Measurements from ENCODE around the gene IRGQ.

- TF ChIP-seq, protein P1, sequence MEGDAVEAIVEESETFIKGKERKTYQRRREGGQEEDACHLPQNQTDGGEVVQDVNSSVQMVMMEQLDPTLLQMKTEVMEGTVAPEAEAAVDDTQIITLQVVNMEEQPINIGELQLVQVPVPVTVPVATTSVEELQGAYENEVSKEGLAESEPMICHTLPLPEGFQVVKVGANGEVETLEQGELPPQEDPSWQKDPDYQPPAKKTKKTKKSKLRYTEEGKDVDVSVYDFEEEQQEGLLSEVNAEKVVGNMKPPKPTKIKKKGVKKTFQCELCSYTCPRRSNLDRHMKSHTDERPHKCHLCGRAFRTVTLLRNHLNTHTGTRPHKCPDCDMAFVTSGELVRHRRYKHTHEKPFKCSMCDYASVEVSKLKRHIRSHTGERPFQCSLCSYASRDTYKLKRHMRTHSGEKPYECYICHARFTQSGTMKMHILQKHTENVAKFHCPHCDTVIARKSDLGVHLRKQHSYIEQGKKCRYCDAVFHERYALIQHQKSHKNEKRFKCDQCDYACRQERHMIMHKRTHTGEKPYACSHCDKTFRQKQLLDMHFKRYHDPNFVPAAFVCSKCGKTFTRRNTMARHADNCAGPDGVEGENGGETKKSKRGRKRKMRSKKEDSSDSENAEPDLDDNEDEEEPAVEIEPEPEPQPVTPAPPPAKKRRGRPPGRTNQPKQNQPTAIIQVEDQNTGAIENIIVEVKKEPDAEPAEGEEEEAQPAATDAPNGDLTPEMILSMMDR (conservative IDR thresholded peaks at IDR 0.05), result no peak
- no peak for TF ChIP-seq EZH2 (IDR thresholded peaks at IDR 0.05; ENCODE audit: low read depth)
Measured at GRCh38 chr19:43575955-43576878, 19.7 kb downstream of the IRGQ start.

Data from PC-9 (cell line).